NCI-H2107 treated with DMSO at 0.1 percent for 48 hours (cell line): ENCODE data around the gene CDH23.

Source experiments
- DNase-seq: peaks from one replicate; lab custom pipeline; 2025; ENCODE audit not compliant: unreplicated experiment; lab: John Stamatoyannopoulos, UW

The CDH23 gene

DNA sequence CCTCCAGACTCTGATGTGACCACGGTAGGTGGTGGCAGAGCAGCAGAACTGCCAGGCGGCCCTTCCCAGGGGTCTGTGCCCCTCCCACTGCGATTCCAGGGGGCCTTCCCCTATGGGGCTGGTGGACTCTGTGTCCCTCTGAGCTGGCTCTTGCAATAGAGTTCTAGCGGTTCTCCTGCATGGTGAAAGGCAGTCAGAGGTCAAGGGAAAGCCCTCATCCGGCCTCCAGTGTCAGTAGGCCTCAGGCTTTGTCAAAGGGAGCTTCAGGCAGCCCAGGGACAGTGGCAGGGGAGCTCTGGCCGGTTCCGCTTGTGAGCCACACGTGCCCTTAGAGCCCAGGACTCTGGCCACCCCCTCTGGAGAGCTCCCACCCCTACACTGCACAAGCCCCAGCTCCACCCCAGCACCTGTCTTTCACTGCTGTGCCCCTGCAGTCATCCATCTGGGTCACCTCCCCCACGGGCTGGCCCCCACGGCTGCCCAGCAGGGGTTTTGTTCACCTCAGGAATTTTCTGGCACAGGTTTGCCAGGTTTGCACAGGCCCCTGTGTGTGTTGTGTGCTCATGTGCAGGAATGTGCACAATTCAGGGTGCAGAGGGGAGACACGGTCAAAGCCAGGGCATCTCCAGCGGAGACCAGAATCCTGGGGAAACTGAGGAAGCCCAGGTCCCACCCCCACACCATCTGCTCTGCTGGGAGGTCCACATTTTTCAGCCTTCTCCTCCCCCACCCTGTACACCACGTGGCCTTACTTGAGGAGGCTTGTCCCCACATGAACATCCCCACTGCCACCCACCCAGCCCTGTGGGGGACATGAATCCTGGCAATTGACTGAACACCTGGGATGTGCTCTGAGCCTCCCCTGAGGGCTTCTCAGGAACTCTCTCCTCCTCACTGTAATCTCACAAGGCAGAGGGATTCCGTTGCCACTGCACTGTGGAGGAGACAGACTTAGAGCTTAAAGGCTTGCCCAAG is 299.1 kb downstream of the CDH23 start:
- DNase-seq = no peak

GRCh38 chr10:71696628-71697326 is 300.1 kb downstream of the CDH23 start:
- no peak for DNase-seq

DNA sequence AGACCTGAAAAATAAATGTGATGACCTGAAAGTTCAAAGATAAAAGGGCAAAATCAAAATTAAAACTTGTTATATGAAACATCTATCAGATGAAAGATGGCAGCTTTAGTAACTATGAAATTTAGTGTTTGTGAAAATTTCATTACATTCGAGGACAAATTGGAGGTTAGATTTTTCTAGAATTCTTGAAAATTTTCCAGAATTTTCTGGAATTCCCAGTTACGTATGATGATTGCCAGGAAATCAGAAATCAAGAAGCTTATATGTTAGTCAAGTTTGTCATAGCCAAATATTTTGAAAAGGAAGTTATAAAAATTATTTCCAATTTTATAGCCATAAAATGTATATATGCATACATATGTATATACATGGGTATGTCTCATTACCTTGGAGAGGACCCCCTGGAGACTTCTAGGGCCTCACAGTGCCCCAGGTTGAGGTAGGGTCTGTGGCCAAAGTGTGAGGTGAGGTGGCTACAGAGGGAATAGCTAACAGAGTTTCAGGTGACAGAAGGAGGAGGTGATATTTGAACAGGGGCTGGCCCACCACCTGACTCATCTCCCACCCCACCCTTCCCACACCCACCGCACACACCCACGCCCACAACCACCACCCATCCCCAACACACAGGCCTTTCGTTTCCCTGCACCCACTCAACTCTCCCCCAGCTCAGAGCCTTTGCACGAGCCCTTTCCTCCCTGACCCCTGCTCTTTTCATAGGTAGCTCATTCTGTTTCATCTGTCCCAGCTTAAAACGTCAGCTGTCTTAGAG is 301.4 kb downstream of the CDH23 start:
- no peak for DNase-seq

GRCh38 chr10:71698737-71699136 is 302.0 kb downstream of the CDH23 start:
- no peak for DNase-seq

- DNase-seq = no peak
Measured at GRCh38 chr10:71700731-71701368, 304.1 kb downstream of the CDH23 start.

DNA sequence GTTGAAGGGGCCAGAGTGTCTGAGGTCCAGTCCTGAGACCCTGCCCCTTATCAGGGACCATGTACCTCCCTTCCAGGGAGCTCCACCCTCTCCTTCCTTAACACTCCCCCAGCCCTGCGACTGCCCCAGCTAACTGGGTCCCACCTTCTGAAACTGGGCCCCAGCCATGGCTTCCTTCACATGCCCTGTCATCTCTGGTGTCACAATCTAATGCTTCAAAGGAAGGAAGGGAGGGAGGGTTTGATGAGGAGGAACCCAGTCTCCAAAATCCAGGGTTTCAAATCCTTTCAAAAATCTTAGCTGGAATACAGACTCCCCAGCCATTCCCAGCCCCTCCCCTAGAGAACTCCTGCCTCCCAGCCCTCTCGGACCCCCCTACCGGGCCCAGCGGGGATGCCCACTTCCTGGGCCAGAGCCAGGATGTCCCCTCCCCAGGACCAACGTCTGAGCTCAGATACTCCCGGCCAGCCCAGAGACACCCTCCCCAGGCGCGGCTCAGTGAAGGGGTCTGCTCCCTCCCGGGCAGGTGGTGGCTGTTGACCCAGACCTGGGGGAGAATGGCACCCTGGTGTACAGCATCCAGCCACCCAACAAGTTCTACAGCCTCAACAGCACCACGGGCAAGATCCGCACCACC is 304.9 kb downstream of the CDH23 start:
- no peak for DNase-seq

DNA sequence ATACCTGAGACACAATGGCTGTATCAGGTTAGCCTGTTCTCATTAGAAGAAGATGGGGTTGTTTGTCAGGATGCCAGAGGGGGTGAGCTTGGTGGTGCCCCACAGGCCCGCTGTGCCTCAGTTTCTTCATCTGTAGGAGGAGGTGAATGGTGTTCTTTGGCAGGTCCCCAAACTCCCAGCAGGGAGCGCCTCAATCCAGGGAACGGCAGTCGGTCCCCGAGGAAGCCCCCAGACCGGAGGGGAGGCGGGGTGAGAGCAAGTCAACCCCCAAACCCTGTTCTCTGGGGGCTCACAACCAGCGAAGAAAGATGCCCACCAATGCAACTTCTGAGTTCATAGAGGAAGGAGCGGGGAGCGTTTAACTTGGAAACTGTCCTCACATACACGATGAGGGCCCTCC is 306.9 kb downstream of the CDH23 start:
- no peak for DNase-seq

DNA sequence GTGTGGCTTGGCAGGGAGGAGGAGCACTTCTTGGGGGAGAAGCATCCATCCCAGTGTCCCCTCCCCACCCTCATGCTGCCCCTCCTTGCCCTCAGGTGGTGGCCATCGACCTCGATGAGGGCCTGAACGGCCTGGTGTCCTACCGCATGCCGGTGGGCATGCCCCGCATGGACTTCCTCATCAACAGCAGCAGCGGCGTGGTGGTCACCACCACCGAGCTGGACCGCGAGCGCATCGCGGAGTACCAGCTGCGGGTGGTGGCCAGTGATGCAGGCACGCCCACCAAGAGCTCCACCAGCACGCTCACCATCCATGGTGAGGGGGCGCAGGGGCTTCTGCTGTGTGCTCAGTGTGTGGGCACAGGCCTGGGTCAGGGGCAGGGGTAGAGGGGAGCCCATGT is 308.1 kb downstream of the CDH23 start:
- DNase-seq = no peak

GRCh38 chr10:71705582-71705981 is 308.9 kb downstream of the CDH23 start:
- DNase-seq = no peak

- DNase-seq = no peak
Measured at GRCh38 chr10:71706216-71707121, 309.7 kb downstream of the CDH23 start.

DNA sequence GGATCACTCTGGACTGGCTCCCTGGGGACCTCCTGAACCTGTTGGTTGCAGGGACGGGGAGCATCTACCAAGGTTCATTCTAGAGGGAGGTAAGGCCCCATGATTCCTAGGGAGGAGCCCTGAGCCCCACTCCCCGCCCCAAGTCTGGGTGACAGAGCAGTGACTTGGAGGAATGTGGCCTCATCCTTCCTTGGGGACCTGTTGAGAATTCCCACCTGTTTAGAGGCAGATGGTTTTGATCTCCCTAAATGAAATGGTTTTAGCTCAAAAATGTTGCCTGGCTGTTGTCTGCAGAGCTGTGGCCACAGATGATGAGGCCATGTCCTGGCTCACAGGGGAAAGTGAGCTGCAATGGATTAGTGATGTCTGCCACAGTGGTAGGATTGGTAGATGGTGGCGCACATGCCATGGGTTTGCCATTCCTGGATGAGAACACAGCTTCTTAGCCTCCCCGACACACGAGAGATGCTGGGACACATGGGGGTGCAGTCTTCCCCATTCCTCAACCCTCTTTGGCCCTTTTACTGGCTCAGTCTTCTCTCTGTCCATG is 310.6 kb downstream of the CDH23 start:
- DNase-seq = no peak

DNA sequence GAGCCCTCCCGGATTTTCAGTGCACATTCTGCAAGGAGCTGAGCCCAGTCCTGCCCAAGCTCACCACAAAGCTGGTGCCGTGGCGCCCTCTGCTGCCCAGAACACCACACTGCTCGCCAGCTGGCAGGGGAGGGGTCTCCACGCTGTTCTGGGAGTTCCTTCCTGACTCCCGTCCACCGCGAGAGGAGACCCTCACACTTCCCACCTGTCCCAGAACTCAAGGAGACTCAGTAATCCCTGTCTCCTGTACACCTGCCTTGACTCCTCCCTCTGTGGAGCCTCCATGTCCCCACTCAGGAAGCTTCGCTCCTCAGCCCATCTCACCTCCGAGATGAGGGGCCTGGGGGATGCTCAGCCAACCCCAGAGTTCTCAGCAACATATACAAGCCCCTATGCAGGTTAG is 311.6 kb downstream of the CDH23 start:
- DNase-seq = peak; percentile 7

DNA sequence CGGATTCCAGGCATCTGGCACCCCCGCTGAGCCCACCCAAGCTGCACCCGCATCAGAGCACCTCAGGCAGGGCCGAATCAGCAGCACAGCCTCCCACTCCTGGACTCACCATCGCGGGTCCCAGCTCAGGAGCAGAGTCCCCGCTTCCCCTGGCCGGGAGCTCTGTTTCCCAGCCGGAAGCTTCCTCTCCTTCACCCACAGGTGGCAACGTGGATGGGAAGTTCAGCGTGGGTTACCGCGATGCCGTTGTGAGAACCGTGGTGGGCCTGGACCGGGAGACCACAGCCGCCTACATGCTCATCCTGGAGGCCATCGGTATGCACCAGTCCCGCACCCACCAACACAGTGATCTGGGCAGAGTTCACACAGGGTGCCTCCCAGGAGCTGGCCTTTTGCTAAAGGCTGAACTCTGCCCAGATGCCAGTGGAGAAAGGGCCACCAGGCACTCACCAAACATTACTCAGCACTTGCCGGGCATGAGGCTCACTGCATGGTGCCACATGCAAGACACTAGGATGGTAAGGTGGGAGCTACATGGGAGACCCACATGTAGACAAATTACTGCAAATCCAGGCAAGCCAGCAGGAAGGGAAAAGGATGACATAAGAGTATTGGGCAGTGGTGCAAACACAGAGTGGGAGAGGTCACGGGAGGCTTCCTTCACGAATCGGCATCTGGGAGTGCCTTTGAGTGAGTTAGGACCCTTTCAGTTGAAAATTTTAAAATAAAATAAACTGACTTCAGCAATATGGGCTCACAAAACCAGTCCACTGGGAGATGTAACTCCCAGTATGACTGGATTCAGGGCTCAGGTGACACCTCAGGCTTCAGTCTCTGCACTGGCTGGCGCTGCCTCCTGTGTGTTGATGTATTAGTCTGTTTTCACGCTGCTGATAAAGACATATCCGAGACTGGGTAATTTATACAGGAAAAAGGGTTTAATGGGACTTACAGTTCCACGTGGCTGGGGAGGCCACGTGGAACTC is 312.5 kb downstream of the CDH23 start:
- no peak for DNase-seq

- no peak for DNase-seq
Measured at GRCh38 chr10:71710519-71710918, 313.8 kb downstream of the CDH23 start.

DNA sequence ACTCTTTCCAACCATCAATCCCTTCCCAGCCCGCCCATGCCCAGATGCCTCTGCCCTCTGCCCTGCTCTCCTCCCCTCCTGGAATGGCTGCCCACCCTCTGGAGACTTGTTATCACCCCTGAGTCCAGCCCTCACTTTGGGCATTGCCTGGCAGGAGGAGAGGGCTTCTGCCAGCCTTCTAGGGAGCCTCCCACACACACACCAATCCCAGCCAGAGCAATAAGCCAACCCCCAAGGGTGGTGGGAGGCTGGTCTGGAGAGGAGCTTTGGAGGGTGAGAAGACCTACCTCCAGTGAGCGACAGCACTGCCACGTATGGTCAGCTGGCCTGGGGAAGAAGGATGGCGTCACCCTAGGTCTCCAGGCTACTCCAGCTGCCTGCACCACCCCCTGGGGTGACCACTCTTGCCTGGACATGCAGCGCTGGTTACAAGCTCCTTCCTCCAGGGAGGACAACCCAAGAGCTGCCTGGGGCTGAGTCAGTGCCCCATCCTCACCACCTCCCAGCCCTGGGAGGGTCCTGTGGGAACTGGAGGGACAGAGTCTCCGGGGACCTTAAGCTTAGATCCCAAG is 314.4 kb downstream of the CDH23 start:
- DNase-seq = no peak

GRCh38 chr10:71712170-71712569 is 315.4 kb downstream of the CDH23 start:
- DNase-seq = no peak

- DNase-seq = no peak
Measured at GRCh38 chr10:71712572-71713134, 315.9 kb downstream of the CDH23 start.
